Calu3 (cell line): ENCODE measurements around the gene AMBP. TPM values are rescaled to one million over a fixed set of nuclear protein-coding genes. Genes with fewer than 3 reads are reported as not detected.

Experiments used
- BruUV-seq: library from RNA; stranded (reverse); fragments of 400-500 nt; replicated peaks from 2 replicates; lab custom pipeline; 2021; lab: Mats Ljungman, UMichigan
- CTCF ChIA-PET: fragments of 300-600 bp; sonication (Branson Sonifier 250); formaldehyde crosslinking; loops from one replicate; lab custom pipeline; 2022; ENCODE audit warnings: antibody characterized with exemption; lab: Charles Lee
- DNase-seq: peaks from one replicate; pipeline ENCODE4 v3.0.0; 2022
- H3K27ac Mint-ChIP-seq: one replicate; pipeline ENCODE4 v1.8.0; 2022; ENCODE audit warnings: mixed read lengths; ENCODE audit not compliant: unreplicated experiment
- H3K27me3 Mint-ChIP-seq: one replicate; pipeline ENCODE4 v1.8.0; 2022; ENCODE audit warnings: mixed read lengths; ENCODE audit not compliant: unreplicated experiment
- H3K36me3 Mint-ChIP-seq: one replicate; pipeline ENCODE4 v1.8.0; 2022; ENCODE audit warnings: mild to moderate bottlenecking, moderate library complexity, mixed read lengths; ENCODE audit not compliant: insufficient read depth, unreplicated experiment
- H3K4me1 Mint-ChIP-seq: one replicate; pipeline ENCODE4 v1.8.0; 2022; ENCODE audit warnings: mild to moderate bottlenecking, low read depth, mixed read lengths; ENCODE audit not compliant: unreplicated experiment
- H3K4me3 Mint-ChIP-seq: one replicate; pipeline ENCODE4 v1.8.0; 2022; ENCODE audit warnings: mild to moderate bottlenecking, low read depth, moderate library complexity, mixed read lengths; ENCODE audit not compliant: unreplicated experiment
- H3K9me3 Mint-ChIP-seq: one replicate; pipeline ENCODE4 v1.8.0; 2022; ENCODE audit warnings: low read depth, mixed read lengths; ENCODE audit not compliant: unreplicated experiment
- intact Hi-C: fragments of 100-400 bp; cut with micrococcal nuclease; formaldehyde crosslinking; loops from one replicate; pipeline ENCODE4 v1.10.0; 2022; ENCODE audit not compliant: unreplicated experiment
- total RNA-seq: library from RNA; stranded (reverse); gene quantifications from 2 replicates; pipeline ENCODE4 v1.2.3, GENCODE V29; 2022
- TF ChIP-seq, protein P1 (sequence below): fragments of 200-600 bp; IDR thresholded peaks from one replicate; pipeline ENCODE4 v1.8.0; 2022; ENCODE audit warnings: antibody characterized with exemption; ENCODE audit not compliant: unreplicated experiment

AMBP gene
- total RNA-seq, 1 experiment from 2014 or later, result 2.7 TPM

DNA sequence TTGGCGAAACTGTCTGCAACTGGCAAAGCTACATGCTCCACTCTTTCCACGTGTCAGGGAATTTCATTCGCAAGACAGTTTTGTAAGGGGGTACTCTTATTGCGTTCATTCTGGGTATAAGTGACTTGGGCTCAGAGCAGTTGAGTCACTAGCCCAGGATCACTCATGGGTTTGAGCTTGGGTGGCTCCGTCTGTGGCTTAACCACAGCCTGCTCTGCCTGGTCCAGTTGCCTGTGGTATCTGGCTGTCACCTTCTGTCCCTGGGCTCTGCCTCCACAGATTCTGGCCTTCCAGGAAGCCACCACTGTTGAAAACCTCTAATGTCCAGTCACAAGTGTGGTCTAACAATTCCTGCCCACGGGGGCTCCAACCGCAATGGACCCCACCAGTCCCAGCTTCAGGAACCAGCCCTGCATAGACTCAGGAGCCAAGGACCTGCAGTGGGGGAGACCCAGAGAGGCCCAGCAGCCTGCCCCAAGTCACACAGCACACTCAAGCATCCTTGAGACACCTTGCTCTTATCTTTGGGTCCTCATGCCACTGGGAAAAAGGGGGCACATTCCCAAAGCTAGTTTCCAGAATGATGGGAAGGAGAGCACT lies 10.6 kb upstream of the AMBP start:
- no peak for DNase-seq
- no peak overlapping the region for H3K27ac Mint-ChIP-seq
- CTCF ChIA-PET, result interaction anchor here (2.1 kb wide), 1 partner anchor 19 kb away, joined by 4 read pairs; no protein-coding TSS in a partner anchor
- H3K27me3 Mint-ChIP-seq, result no peaks in the 10 kb centered on the region
- no peak overlapping the region for H3K4me3 Mint-ChIP-seq
- TF ChIP-seq, protein P1, sequence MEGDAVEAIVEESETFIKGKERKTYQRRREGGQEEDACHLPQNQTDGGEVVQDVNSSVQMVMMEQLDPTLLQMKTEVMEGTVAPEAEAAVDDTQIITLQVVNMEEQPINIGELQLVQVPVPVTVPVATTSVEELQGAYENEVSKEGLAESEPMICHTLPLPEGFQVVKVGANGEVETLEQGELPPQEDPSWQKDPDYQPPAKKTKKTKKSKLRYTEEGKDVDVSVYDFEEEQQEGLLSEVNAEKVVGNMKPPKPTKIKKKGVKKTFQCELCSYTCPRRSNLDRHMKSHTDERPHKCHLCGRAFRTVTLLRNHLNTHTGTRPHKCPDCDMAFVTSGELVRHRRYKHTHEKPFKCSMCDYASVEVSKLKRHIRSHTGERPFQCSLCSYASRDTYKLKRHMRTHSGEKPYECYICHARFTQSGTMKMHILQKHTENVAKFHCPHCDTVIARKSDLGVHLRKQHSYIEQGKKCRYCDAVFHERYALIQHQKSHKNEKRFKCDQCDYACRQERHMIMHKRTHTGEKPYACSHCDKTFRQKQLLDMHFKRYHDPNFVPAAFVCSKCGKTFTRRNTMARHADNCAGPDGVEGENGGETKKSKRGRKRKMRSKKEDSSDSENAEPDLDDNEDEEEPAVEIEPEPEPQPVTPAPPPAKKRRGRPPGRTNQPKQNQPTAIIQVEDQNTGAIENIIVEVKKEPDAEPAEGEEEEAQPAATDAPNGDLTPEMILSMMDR, result no peak
- peaks cover 6% of the 10 kb centered on the region for H3K36me3 Mint-ChIP-seq
- H3K9me3 Mint-ChIP-seq, result no peaks in the 10 kb centered on the region
- intact Hi-C loops, result no loop called here
- no peaks in the 10 kb centered on the region for H3K4me1 Mint-ChIP-seq
- BruUV-seq, result no TSS peak

DNA sequence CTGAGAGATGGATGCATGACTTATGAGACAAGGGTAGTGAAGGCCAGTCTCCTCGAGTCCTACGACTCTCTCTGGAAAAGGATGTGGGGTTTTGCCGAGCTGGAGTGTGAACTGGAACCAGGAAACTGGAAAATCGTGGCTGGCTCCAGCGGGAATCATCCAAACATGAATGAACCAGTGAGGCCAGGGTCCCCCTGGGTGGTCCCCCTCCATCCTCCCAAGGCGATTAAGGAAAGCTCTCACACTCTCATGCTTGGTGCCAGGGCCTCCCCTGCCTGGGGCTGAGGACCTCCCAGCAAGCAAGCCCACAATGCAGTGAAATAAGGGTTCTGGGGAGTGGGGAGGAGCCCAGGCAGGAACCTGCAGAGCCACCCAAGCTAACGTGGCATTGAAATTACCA lies 9.6 kb upstream of the AMBP start:
- H3K27me3 Mint-ChIP-seq, result no peaks in the 10 kb centered on the region
- H3K27ac Mint-ChIP-seq, result no peak overlapping the region
- H3K9me3 Mint-ChIP-seq, result no peaks in the 10 kb centered on the region
- H3K4me3 Mint-ChIP-seq, result no peak overlapping the region
- CTCF ChIA-PET, result interaction anchor here (2.1 kb wide), 1 partner anchor 20 kb away, joined by 4 read pairs; no protein-coding TSS in a partner anchor
- TF ChIP-seq, protein P1, result no peak
- no TSS peak for BruUV-seq
- no peak for DNase-seq
- peaks cover 2% of the 10 kb centered on the region for H3K4me1 Mint-ChIP-seq
- intact Hi-C loops, result no loop called here
- peaks cover 10% of the 10 kb centered on the region for H3K36me3 Mint-ChIP-seq

DNA sequence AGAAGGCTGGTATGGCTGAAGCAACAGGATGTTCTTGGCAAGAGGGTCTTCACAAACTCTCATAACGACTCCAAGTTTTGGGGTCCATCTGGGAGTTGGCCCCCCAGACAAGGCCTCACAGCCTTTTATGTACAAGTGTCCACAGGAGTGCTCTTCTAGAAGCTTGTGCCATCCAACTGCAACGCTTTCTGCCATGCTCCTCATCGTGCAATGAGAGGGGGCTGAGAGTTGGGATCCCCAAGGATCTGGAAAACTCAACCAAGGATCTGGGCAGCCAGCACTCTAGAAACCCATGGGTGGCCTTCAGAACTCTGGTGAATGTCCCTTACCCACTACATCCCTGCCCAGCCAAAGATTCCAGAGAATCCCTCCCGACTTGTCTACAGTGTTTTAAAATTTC lies 8.5 kb upstream of the AMBP start:
- Mint-ChIP-seq H3K9me3 (no peaks in the 10 kb centered on the region), H3K27ac (no peak overlapping the region), H3K4me1 (peaks cover 14% of the 10 kb centered on the region), H3K4me3 (no peak overlapping the region), H3K27me3 (no peaks in the 10 kb centered on the region), H3K36me3 (peaks cover 18% of the 10 kb centered on the region)
- DNase-seq, result no peak
- CTCF ChIA-PET, result no interaction called here
- TF ChIP-seq, protein P1, result no peak
- intact Hi-C loops, result no loop called here
- no TSS peak for BruUV-seq

DNA sequence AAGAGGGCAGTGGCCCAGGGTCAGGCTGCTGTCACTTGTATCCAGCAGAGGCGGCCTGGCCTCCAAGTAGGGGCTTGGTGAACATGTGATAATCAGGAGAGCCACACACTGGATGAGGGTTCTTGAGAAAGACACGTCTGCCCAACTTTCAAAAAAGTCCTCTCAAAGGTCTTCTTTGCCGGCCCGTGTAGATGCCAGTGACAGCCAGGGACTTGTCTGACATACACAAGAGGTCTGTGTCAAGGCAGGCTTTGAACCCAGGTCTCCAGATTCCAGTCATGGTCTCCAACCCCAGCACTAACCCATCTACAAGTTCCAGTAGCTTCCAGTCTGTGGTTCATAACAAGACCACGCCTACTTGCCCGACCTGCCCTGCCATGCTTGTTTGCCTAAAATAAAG lies 7.9 kb upstream of the AMBP start:
- DNase-seq, result no peak
- CTCF ChIA-PET, result no interaction called here
- no peak overlapping the region for H3K27ac Mint-ChIP-seq
- no peaks in the 10 kb centered on the region for H3K27me3 Mint-ChIP-seq
- H3K4me3 Mint-ChIP-seq, result no peak overlapping the region
- intact Hi-C loops, result no loop called here
- BruUV-seq, result no TSS peak
- peaks cover 20% of the 10 kb centered on the region for H3K4me1 Mint-ChIP-seq
- H3K36me3 Mint-ChIP-seq, result peaks cover 24% of the 10 kb centered on the region
- TF ChIP-seq, protein P1, result no peak
- no peaks in the 10 kb centered on the region for H3K9me3 Mint-ChIP-seq
